GM19240 (cell line): ENCODE data around the gene SEMA3C.
"Not testable (repeated sequence)": the region's sequence is repeated elsewhere in the genome, so short reads cannot be mapped to it uniquely, and the experiment has no call there.

Experiments used
- DNase-seq: peaks from one replicate; pipeline ENCODE4 v3.0.0; 2011; ENCODE audit warnings: low spot score; ENCODE audit not compliant: insufficient read length

SEMA3C gene

DNA sequence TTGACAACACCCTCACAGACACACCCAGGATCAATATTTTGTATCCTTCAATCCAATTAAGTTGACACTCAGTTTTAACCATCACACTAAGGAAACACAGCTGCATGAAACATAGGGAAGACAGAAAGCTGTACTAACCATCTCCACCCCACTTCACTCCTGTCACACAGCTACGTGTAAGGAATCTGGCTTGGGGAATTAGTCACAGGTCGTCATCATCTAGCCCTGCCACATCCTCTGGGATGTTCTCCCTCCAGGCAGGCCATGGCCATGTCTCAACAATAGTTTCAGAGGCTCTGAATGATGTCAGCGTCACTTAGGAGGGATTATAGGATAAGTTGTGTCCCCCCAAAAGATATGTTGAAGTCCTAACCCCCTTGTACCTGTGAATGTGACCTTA, 10.8 kb upstream of the SEMA3C start:
- DNase-seq, result no peak

DNA sequence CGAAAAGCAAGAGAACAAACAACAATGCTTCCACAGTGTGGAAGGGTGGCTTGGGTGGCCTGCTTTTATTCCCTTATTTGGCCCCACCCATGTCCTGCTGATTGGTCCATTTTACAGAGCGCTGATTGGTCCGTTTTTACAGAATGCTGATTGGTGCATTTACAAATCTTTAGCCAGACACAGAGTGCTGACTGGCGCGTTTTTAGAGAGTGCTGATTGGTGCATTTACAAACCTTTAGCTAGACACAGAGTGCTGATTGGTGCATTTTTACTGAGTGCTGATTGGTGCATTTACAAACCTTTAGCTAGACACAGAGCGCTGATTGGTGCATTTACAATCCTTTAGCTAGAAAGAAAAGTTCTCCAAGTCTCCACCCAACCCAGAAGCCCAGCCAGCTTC, 8.1 kb upstream of the SEMA3C start:
- not testable (repeated sequence) for DNase-seq

DNA sequence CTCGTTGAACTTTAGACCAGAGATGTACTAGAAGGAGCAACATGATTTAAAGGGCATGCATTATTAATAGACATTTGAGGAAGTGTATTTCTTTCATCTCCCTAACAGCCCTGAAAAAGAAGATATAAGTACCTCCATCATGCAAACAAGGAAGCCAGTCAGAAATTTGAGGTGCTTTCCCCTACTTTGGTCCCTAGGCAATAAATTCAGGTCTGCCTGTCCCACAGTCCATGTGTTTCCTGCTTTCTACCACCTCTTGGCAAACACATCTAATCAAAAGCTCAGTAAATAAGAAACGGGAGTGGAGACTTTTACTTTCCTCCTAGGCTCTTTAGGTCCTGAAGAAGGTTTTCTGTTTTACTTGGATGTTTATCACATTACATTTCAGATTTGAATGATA, 5.2 kb upstream of the SEMA3C start:
- DNase-seq, result no peak

DNA sequence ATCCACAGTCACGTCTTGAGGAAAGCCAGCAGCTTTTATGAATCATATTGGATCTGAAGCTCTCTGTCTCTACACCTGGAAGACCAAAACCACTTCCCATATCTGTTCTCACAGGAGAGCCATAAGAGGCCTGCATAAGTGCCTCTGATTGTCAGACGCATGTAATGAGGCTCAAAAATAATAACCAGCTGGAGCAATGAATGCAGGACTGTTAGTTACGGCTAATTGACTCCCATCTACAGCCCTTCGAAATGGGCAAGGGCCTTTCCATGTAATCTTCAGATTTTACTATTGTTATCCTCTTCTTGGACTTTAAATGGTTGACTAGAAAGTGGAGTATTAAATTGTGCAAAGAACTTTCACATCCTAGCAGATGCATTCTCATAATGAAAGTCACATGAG, 4.4 kb upstream of the SEMA3C start:
- no peak for DNase-seq

DNA sequence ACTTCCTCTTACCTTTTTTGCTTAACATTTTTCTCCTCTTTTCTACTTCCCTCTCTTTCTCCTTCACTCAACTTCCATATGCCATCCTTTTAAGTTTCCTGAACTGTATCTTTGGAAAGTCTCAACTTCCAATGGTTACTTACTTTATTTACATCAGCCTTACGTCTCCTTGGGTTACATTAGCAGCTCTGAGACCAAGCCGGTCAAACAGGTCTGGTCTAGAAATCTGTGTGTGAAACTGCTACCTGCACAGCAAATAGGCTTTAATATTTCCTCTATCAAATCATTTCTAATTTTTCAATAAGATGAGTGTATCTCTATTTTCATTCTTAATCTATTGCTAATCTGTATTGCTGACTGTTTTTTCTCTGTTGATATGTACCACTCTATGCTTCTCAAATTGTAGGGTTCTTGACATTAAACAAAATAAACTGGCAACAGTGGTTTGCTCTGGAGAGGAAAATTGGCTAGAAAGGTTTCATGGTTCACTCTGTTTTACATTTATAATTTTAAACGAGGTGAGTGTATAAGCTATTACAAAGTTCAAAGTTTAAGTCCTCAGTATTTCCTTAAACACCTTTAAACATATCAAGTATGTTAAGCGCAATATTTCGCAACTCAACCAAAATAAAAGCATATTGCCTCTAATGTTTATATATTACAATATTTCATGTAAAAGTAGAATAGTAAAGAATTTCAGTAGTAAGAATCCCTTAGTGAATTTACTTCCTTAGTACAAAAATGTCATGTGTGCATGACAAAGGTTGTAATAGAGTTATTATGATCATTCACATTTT, 3.6 kb upstream of the SEMA3C start:
- DNase-seq, result no peak

DNA sequence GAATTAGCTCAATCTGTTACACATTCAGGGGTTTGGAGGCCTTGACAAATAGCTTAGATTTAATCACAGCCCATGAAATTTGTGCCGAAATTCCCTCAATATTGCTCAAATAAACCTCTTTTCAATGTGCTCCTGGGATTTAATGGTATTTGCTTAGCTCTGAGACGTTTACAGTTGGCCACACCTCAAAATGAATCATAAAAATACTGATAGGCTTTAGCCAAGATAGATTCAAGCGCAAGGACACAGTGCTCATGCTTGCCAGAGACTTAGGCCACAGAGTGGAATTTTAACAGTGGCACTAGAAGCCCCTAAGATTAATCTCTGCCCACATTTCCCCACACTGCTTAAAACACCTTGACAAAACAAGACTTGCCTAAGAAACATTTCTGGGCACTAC, 2.3 kb upstream of the SEMA3C start:
- DNase-seq, result no peak

DNA sequence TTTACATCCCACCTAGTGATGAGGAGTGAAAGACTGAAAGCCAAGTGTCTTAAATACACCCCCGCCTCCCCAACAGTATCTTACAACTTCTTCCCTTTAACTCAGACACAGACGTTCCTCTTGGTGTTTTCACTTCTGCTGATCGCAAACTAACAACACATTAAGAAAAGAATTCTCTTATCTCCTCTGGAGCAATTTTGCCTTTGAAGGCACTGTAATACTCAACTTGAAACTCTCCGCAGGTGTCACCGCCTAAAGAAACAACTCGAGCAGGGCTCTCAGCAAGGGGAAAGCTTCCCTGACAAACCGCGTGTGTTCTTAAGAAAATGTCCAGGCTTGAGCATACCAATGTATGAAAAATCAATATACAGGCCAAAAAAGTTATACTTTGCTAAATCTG, 452 bp downstream of the SEMA3C start:
- no peak for DNase-seq

DNA sequence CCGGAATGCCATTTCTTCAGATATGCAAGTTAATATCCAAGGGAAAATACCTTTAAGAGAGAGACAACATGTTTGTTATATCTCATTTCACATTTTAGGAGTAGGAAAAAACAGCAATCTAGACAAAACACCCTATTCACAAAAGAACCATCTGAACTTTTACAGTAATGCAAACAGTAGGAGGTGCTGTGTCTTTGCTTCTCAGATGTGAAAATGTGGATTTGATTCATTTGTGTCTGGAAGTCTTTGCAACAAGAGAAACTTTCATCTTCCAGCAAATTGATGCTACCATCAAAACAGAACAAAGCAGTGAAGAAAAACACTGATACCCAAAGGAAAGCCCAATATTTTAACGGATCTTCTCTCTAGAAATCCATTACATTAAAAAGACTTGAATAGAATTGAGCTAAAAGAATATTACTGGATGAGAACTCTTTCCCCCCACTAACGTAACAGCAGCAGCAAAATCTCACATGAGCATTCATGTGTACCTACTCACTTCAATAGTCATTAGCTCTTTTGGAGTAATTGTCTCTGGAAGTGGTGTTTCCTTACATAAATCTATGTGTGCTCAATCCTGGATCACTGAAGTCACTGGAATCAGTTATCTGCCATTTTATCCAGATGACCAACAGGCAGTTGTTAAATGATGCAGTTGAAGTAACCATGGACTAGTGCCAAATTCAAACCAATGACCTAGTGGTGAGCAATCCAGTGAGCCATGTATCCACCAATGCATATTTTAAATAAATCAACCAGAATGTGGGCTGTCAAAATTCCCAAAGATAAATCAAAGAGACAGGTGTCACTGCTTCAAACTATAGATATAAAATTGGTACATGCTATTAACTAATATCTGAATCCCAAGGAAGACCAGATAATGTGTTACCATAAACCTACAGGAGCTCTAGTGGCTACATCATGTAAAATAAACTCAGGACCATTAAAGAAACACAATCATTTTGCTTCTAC, 1.8 kb downstream of the SEMA3C start:
- DNase-seq, result no peak

DNA sequence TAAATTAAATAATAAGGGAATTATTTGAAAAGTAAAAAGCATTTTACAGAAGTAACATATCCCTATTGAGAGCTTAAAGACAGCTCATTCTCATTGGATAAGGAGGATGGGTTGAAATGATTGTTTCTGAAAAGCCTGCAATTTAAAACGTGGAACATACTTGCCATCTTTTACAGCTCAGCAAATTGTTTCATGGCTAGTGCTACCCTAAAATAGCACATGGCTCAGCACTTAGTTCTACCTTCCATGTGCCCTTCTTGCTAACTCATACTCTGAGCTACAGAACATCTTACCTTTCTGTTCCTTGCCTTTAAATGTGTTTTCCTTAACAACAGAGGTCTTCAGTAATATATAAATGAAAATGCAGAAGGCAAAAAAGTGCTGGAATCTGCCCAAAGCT, 8.6 kb downstream of the SEMA3C start:
- no peak for DNase-seq

DNA sequence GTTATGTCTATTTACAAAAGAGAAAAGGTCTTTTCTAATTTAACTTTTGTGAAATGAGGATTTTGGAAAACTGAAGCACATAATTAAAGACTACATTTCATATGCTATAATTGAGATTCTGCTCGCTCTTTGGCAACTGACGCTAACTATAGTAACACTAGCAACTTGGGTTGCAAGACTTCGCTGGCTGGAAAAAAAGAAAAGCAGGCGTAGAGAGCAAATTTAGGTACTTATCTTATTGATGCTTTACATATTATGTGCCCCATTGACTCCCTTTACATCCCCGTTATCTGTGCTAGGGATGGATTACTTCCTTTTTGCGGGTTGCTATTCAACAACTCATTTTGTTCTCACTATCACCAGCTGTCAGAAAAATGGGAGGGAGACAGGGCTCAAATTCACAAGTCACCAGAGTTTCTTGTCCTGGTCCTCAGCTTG, 10.5 kb downstream of the SEMA3C start:
- DNase-seq, result no peak

DNA sequence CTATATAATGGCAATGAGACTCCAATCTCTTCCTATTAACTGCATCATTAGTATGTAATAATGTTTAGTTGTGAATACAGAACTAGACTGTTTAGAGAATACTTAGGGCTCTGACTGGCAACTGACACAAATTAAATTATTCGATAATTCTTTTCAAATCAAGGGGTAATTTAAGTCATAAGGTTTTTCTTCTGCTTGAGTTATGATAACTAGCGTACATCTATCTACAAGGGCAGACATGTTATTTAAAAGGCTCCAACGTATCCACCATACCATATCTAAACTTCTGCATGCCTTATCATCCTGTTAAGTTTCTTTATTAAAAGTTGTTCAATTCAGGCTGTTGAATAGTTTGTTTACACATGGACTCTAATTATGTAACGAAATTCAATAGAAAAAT, 11.2 kb downstream of the SEMA3C start:
- DNase-seq, result no peak

DNA sequence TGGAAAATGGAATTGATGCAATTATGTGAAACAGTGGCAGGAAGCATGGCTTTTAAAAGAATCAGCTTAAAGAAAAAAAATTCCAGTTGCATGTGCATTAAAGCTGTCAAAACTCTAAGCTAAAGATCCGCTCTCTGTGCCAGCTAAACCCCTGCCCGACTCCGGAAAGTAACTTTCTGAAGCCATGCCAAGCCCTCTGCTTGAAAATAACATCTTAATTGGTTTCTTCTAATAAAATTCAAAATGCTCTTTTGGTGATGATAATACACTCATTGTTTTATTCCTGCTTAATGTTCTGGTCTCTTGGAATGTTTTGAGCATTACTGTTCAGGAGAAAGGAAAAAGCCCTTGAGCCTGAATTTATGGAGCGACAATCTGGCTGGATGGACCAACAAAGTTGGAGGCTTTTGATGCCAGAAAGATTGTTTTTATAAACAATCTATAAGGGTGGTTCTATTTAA, 11.7 kb downstream of the SEMA3C start:
- no peak for DNase-seq

DNA sequence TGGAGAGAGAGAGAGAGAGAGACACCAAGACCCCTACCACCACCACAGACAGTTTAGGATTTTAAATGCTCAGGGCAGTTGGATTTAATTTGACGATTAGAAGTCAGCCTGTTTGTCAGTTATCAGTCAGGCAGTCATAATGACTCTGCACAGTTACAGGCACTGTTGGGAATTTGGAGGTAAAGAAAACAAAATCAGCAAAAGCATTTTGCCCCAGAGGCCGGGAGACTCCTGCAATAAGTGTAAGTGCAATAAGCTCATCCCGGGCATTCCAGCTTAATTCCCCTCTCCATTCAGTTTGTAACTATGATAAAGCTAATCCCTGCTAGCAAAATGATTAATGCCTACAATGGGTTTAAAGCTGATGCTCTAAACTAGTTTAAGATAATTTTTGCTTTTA, 13.5 kb downstream of the SEMA3C start:
- no peak for DNase-seq

DNA sequence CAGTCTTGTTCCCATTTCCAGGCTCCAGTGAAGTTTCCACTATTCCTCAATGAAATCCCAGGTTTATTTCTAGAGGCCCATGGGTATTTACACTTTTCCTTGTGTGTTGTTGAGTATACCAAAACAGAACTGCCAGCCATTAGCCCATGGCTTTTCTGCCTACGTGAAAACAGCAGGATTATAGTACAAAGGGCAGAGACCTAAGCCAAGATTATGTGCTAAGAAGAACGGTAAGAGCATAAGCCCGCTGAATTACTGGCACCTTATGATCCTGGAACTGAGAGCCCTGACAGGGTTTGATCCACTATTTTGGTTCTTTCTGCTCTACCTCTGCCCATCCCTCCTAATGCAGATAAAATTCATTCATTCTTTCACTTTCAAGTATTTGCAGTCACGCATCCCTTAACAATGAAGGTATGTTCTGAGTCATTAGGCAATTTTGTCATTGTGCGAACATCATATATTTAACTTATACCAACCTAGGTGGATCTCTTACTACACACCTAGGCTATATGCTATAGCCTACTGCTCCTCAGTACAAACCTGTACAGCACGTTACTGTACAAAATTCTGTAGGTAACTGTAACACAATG, 16.0 kb downstream of the SEMA3C start:
- DNase-seq, result no peak

DNA sequence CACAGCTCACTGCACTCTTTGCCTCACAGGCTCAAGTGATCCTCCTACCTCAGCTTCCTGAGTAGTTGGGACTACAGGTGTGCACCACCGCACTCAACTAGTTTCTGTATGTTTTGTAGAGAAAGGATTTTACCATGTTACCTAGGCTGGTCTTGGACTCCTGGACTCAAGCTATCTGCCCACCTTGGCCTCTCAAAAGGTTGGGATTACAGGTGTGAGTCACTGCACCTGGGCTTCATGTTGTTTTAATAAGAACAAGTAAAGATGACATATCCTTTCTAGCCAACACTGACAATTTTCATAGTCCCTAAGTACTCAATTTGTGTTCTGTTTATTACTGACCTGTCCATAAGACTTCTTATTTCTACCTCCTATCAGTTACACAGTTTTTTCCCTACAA, 16.8 kb downstream of the SEMA3C start:
- DNase-seq, result no peak

DNA sequence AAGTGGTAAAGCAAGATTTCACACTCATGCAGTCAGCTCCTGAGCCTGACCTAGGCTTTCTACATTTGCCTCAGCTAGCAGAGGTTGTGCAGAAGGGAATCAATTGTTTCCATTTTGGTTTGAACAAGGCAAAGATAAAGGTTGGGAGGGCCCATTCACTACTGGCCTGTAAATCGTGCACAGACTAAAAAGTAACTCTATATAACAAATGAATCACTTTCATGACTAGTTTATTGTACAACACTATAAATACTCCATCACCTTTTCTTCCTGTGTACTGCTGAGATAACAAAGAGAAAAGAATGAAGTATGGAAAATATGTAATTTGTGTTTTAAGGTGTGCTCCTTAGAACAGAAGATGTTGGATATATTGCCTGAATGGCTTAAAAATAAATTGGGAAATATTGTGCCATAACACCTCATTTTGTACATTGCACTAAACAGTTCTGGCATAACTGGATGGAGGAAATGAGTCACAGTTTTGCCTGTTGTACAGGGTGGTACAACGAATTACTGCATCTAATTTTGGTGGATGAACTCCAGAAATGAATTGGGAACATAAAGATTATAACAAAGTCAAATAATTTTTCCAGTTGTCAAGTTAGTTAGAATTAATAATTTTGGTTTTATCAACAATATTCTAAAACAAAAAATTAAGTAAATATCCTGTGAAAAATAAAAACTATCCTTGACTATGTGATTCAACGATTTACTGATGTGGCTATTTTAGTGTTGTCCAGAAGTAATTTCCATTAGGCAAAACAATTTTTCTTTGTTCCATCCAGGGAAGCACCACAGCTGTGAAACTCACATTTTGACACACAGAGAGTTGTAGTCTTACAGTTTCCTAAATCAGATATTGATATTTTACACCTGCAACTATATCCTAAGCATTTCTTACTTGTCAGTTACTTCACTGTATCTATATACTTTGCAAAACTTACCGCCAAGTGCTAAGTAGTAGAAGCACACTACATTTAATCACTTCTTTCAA, 18.0 kb downstream of the SEMA3C start:
- DNase-seq, result no peak

DNA sequence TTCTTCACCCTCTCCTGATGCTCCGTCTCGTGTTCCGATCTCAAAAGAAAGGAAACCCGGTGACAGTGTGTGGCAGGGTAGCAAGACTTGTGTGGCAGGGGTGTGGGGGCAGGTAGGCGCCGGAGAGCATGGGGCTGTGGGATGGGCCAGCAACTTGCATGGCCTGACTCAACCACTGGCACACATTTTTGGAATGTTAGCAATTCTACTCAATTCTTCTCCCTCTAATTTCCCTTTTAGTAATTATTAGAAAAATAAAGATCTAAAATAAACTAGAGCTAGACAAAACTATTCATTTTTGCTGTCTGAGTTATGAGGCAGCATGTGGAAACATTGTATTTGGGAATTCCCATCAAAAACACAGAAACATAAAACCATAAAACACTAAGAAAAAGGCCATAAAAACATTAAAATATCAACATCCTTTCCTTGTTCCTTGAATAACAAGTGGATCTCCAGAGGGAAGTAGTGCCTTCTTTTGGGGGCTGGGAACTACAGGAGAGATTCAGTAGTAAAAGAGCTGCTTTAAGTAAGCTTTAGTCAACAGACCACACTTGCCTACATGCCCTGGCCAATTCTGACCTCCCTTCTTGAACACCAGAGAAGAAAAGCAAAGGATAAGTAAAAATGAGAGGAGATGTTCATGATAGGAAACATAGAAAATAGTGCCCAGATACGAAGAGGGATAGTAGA, 21.8 kb downstream of the SEMA3C start:
- DNase-seq, result no peak

DNA sequence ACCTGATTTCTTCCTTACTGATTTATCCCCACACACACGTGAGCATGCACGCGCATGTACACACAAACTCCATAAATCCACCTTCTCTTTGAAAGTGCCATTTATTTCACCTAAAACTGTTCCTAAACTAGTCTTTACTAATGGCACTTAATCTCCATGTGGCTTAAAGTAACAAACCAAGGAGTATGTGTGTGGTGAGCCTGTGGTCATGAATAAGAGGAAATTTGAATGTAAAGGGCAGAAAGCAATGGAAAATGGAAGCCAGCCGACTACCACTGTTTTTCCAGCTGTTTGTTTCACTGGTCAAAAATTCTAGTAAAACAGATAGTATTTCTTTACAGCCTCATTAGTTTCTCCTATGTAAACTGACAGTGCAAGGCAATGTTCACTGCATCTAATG, 23.8 kb downstream of the SEMA3C start:
- no peak for DNase-seq

DNA sequence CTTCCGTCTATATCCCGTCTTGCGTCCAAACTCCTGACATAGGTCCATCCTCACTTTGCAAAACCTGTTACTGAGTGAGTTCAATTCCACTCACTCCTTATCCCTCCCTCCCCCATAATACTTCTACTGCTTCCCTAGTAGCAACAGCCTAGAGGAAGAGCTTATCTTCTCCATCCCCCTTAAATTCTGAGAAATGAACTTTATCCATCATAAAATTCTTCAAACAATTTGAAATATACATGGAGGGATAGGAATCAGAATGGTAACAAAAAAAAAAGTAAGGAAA, 27.6 kb downstream of the SEMA3C start:
- no peak for DNase-seq
